Tibial nerve (tissue), 4 donors: ENCODE results near the gene POLD4. TPM values are rescaled to one million over a fixed set of nuclear protein-coding genes. Genes with fewer than 3 reads are reported as not detected.

Experiments used
- DNase-seq, 2 donors: peaks; one replicate each; pipeline ENCODE4 v3.0.0-alpha.2; 2019; ENCODE audit warnings: low spot score in 2 of 2
- H3K27ac ChIP-seq, 4 donors: fragments of 200-600 bp; sonication (generic) in 3 of 4; one replicate each; pipeline ENCODE4 v1.5.1; 2017 to 2019; ENCODE audit warnings: mild to moderate bottlenecking in 1 of 4
- H3K27me3 ChIP-seq, 2 donors: fragments of 200-600 bp; sonication (generic) in 1 of 2; one replicate each; pipeline versions ENCODE4 v1.5.1 to v1.6.0; 2017 to 2019
- H3K36me3 ChIP-seq, 3 donors: fragments of 200-600 bp; sonication (generic); one replicate each; pipeline ENCODE4 v1.5.1; 2018 to 2019
- H3K4me1 ChIP-seq, 4 donors: fragments of 200-600 bp; sonication (generic) in 3 of 4; one replicate each; pipeline ENCODE4 v1.5.1; 2017 to 2019
- H3K4me3 ChIP-seq, 4 donors: fragments of 200-600 bp; sonication (generic) in 3 of 4; one replicate each; pipeline ENCODE4 v1.5.1; 2017 to 2019; ENCODE audit warnings: mild to moderate bottlenecking in 1 of 4, moderate library complexity in 1 of 4
- H3K9me3 ChIP-seq, 4 donors: fragments of 200-600 bp; sonication (generic) in 3 of 4; one replicate each; pipeline ENCODE4 v1.5.1; 2017 to 2019
- EP300 ChIP-seq, 2 donors: sonication (generic); formaldehyde crosslinking; IDR thresholded peaks; one replicate each; pipeline ENCODE4 v1.6.1; 2017; ENCODE audit warnings: antibody characterized with exemption in 2 of 2, mild to moderate bottlenecking in 1 of 2
- POLR2A ChIP-seq, 2 donors: fragments of 450-650 bp; IDR thresholded peaks; one replicate each; pipeline ENCODE4 v1.6.1; 2017; ENCODE audit warnings: antibody characterized with exemption in 2 of 2, mild to moderate bottlenecking in 2 of 2, moderate library complexity in 2 of 2
- WGBS, 2 donors: methylation state at CpG; one replicate each; pipeline ENCODE4 v1.1.5; 2018; 5-methylcytosine and 5-hydroxymethylcytosine counted together
- total RNA-seq, 4 donors: library from RNA; depleted of rRNA; stranded (reverse); fragments of >200 nt; gene quantifications; one replicate each; pipeline ENCODE4 v1.1.0, GENCODE V29; 2016
- TF ChIP-seq, protein P1 (sequence below), 5 experiments: fragments of 200-600 bp in 3 of 5; fragments of 450-650 bp in 2 of 5; sonication (generic) in 3 of 5; IDR thresholded peaks; one replicate each; pipeline ENCODE4 v1.5.1; 2016 to 2019; ENCODE audit warnings: antibody characterized with exemption in 5 of 5, mild to moderate bottlenecking in 3 of 5, moderate library complexity in 2 of 5

POLD4 gene
- total RNA-seq, 4 donors from 2014 or later, result 70.8 to 154 (median 88.5) TPM

GRCh38 chr11:67400251-67400941, 47.0 kb upstream of the POLD4 start:
- TF ChIP-seq, protein P1, sequence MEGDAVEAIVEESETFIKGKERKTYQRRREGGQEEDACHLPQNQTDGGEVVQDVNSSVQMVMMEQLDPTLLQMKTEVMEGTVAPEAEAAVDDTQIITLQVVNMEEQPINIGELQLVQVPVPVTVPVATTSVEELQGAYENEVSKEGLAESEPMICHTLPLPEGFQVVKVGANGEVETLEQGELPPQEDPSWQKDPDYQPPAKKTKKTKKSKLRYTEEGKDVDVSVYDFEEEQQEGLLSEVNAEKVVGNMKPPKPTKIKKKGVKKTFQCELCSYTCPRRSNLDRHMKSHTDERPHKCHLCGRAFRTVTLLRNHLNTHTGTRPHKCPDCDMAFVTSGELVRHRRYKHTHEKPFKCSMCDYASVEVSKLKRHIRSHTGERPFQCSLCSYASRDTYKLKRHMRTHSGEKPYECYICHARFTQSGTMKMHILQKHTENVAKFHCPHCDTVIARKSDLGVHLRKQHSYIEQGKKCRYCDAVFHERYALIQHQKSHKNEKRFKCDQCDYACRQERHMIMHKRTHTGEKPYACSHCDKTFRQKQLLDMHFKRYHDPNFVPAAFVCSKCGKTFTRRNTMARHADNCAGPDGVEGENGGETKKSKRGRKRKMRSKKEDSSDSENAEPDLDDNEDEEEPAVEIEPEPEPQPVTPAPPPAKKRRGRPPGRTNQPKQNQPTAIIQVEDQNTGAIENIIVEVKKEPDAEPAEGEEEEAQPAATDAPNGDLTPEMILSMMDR (IDR thresholded peaks at IDR 0.05), result no peak
- TF ChIP-seq EP300 (IDR thresholded peaks at IDR 0.05), result no peak
- no peak for TF ChIP-seq POLR2A (IDR thresholded peaks at IDR 0.05)
- no peak for DNase-seq
- peak overlapping the region; percentile 75 to 99 (median 90) for H3K4me3 ChIP-seq
- H3K27ac ChIP-seq, result peak overlapping the region; percentile 91 to 98 (median 94)
- no peaks in the 10 kb centered on the region for H3K9me3 ChIP-seq
- H3K36me3 ChIP-seq, result peaks cover 0 to 52% (median 21%) of the 10 kb centered on the region in 3 donors
- H3K4me1 ChIP-seq, result peaks cover 0 to 74% (median 26%) of the 10 kb centered on the region in 4 donors
- H3K27me3 ChIP-seq, result no peaks in the 10 kb centered on the region
- 32 to 41% methylated on average over 23 of the region's 23 CpGs for WGBS, 2 donors

GRCh38 chr11:67398661-67399563, 45.6 kb upstream of the POLD4 start:
- Histone ChIP-seq H3K36me3 (peaks cover 0 to 65% (median 21%) of the 10 kb centered on the region in 3 donors), H3K27ac (peak overlapping the region in 1 of 4 donors; percentile 26), H3K9me3 (no peaks in the 10 kb centered on the region), H3K4me1 (peaks cover 0 to 60% (median 26%) of the 10 kb centered on the region in 4 donors), H3K4me3 (no peak overlapping the region), H3K27me3 (no peaks in the 10 kb centered on the region)
- 73 to 82% methylated on average over 16 to 27 of the region's 31 CpGs for WGBS, 2 donors
- DNase-seq, result no peak
- TF ChIP-seq POLR2A (IDR thresholded peaks at IDR 0.05) (no peak), EP300 (IDR thresholded peaks at IDR 0.05) (no peak)
- TF ChIP-seq, protein P1 (IDR thresholded peaks at IDR 0.05), result no peak

GRCh38 chr11:67397986-67398660, 44.8 kb upstream of the POLD4 start:
- H3K27me3 ChIP-seq, result no peaks in the 10 kb centered on the region
- DNase-seq, result no peak
- H3K36me3 ChIP-seq, result peaks cover 0 to 72% (median 21%) of the 10 kb centered on the region in 3 donors
- no peak for TF ChIP-seq POLR2A (IDR thresholded peaks at IDR 0.05)
- TF ChIP-seq, protein P1 (IDR thresholded peaks at IDR 0.05), result no peak
- TF ChIP-seq EP300 (IDR thresholded peaks at IDR 0.05), result no peak
- WGBS, 2 donors, result 73 to 77% methylated on average over 18 to 24 of the region's 24 CpGs
- H3K4me1 ChIP-seq, result peaks cover 0 to 61% (median 25%) of the 10 kb centered on the region in 4 donors
- H3K9me3 ChIP-seq, result no peaks in the 10 kb centered on the region
- H3K27ac ChIP-seq, result no peak overlapping the region
- no peak overlapping the region for H3K4me3 ChIP-seq

- Histone ChIP-seq H3K27ac (no peak overlapping the region), H3K4me1 (peaks cover 0 to 64% (median 24%) of the 10 kb centered on the region in 4 donors)
Measured at GRCh38 chr11:67397536-67397935, 44.2 kb upstream of the POLD4 start.

More at GRCh38 chr11:67397536-67397935, 44.2 kb upstream of the POLD4 start:
- TF ChIP-seq EP300 (IDR thresholded peaks at IDR 0.05), result no peak
- TF ChIP-seq, protein P1 (IDR thresholded peaks at IDR 0.05), result no peak
- TF ChIP-seq POLR2A (IDR thresholded peaks at IDR 0.05), result no peak
- Histone ChIP-seq H3K4me3 (no peak overlapping the region), H3K27me3 (no peaks in the 10 kb centered on the region), H3K9me3 (no peaks in the 10 kb centered on the region), H3K36me3 (peaks cover 0 to 72% (median 21%) of the 10 kb centered on the region in 3 donors)
- WGBS, 2 donors, result 78 to 81% methylated on average over 6 of the region's 6 CpGs
- DNase-seq, result no peak
